HG03103 (cell line): ENCODE results near the gene TOMM34.

Experiments
- ATAC-seq: cut with Tn5 transposase; IDR thresholded peaks from one replicate; pipeline ENCODE4 v1.9.1; 2021; ENCODE audit warnings: low read depth; ENCODE audit not compliant: unreplicated experiment

TOMM34 gene

GRCh38 chr20:44897133-44897532, 63.1 kb downstream of the TOMM34 start:
- ATAC-seq: no peak

- no peak for ATAC-seq
Observed at GRCh38 chr20:44896583-44896982, 63.6 kb downstream of the TOMM34 start.

- ATAC-seq: no peak
Observed at GRCh38 chr20:44894959-44895358, 65.2 kb downstream of the TOMM34 start.
